Heart left ventricle (tissue), 16 donors: Measurements from ENCODE around the gene SLC52A3. TPM values are rescaled to one million over a fixed set of nuclear protein-coding genes. Genes with fewer than 3 reads are reported as not detected.
"Not testable (repeated sequence)": the region's sequence is repeated elsewhere in the genome, so short reads cannot be mapped to it uniquely, and the experiment has no call there.

Experiments
- ATAC-seq, 4 donors: fragments of 200-7000 bp; cut with Tn5 transposase; one replicate each; pipeline ENCODE4 v1.9.1; 2020 to 2022; ENCODE audit warnings: moderate library complexity in 4 of 4, mild to moderate bottlenecking in 3 of 4, moderate number of reproducible peaks in 1 of 4
- DNase-seq, 5 donors: peaks; one replicate each; pipeline ENCODE4 v3.0.0-alpha.2; 2020
- H3K27ac ChIP-seq, 12 donors: fragments of 200-600 bp; sonication (generic) in 4 of 12; one replicate each; pipeline versions ENCODE4 v1.5.0 to v1.8.0; 2016 to 2022; ENCODE audit warnings: mild to moderate bottlenecking in 2 of 12
- H3K27me3 ChIP-seq, 9 donors: fragments of 200-600 bp; sonication (generic) in 2 of 9; one replicate each; pipeline versions ENCODE4 v1.5.1 to v1.8.0; 2016 to 2022; ENCODE audit warnings: mild to moderate bottlenecking in 3 of 9
- H3K36me3 ChIP-seq, 9 donors: fragments of 200-600 bp; sonication (generic) in 2 of 9; one replicate each; pipeline versions ENCODE4 v1.5.0 to v1.8.0; 2018 to 2022; ENCODE audit warnings: mild to moderate bottlenecking in 2 of 9
- H3K4me1 ChIP-seq, 12 donors: fragments of 200-600 bp; sonication (generic) in 4 of 12; one replicate each; pipeline versions ENCODE4 v1.5.0 to v1.8.0; 2016 to 2022; ENCODE audit warnings: mild to moderate bottlenecking in 3 of 12
- H3K4me3 ChIP-seq, 12 donors: fragments of 200-600 bp; sonication (generic) in 4 of 12; one replicate each; pipeline versions ENCODE4 v1.5.0 to v1.8.0; 2017 to 2022; ENCODE audit warnings: mild to moderate bottlenecking in 9 of 12, moderate library complexity in 4 of 12
- H3K9me3 ChIP-seq, 12 donors: fragments of 200-600 bp; sonication (generic) in 4 of 12; one replicate each; pipeline versions ENCODE4 v1.5.0 to v1.8.0; 2016 to 2022; ENCODE audit warnings: mild to moderate bottlenecking in 1 of 12
- POLR2A ChIP-seq, 2 donors: fragments of 450-650 bp; IDR thresholded peaks; one replicate each; pipeline ENCODE4 v1.6.1; 2017; ENCODE audit warnings: antibody characterized with exemption in 2 of 2, mild to moderate bottlenecking in 2 of 2, moderate library complexity in 2 of 2
- WGBS, 4 donors: extraction: QIAGEN DNeasy Blood & Tissue Kit in 2 of 4; methylation state at CpG; one replicate each; pipeline versions ENCODE4 v1.1.5 to v1.1.7; 2013 to 2018; 5-methylcytosine and 5-hydroxymethylcytosine counted together
- intact Hi-C, 10 donors: fragments of 100-400 bp; cut with DNase I; formaldehyde crosslinking; loops; one replicate each; pipeline versions ENCODE4 v1.11.1 to v1.14.2; 2022
- polyA plus RNA-seq, 2 donors: library from polyadenylated mRNA; stranded (reverse); fragments of 200-250 nt; gene quantifications; one replicate each; pipeline ENCODE4 v1.2.3, GENCODE V29; 2013
- total RNA-seq, 9 donors: library from RNA; depleted of rRNA in 2 of 9; stranded (reverse); fragments of >200 nt in 2 of 9; fragmentation: NEBNext Ultra II Directional in 3 of 9; extraction: Animal tissue kit (Norgen Biotek cat#: 25700) in 3 of 9; gene quantifications; one replicate each; pipeline versions ENCODE4 v1.1.0 to v1.2.4, GENCODE V29; 2016 to 2023
- TF ChIP-seq, protein P1 (sequence below), 12 donors: fragments of 200-600 bp; sonication (generic) in 4 of 12; IDR thresholded peaks; one replicate each; pipeline versions ENCODE4 v1.5.0 to v1.8.0; 2018 to 2022; ENCODE audit warnings: antibody characterized with exemption in 12 of 12, mild to moderate bottlenecking in 5 of 12
- donor health status: ischemic (EF 13 %, LVEDD 7.1; RV severe dilation, severe dysfunction).
- donor health status: healthy with polysubstance abuse.
- donor health status: DM: no; HTN: yes; CAD: no.
- donor health status: DM: no; HTN: no; CAD: no.
- donor health status: ischemic (EF 25% LVEDD 6.9; RV normal size, moderate dysfunction).
- donor health status: ischemic (EF 25% LVEDD 5.7; RV mildly dilated, moderate dysfunction).
- donor health status: healthy.
- donor health status: DM: yes; HTN: yes; CAD: no.
- donor health status: ischemic (EF 35%, LVEDD 5.7; RV mildly dilated, moderate dysfunction).
- donor health status: nonischemic (EF 11% LVEDD 7.7; RV severe dilation, severe dysfunction).
- donor health status: DM: yes; HTN: yes; CAD: no.
- donor health status: PGD.
- donor health status: ischemic (EF 29% LVEDD 5.4; RV normal size, mild dysfunction).
- donor health status: nonischemic (EF 23%, LVEDD 6.1; RV moderate dilation, normal function).

SLC52A3 gene
- total and polyA plus RNA-seq, 11 donors, result 1.4 to 18.6 (median 2.8) TPM

DNA sequence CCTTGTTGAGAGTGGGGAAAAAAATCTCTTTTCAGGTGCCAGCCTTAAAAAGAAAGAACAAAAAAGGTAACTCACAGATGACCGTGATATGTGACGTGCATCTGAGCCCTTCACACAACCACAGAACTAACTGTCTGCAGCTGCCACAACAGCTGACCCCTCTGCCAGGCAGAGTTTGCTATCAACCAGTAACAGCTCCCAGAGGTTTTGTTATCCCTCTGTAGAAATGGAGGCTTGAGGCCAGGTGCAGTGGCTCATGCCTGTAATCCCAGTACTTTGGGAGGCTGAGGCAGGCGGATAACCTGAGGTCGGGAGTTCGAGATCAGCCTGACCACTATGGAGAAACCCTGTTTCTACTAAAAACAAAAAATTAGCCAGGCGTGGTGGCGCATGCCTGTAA, 42.8 kb downstream of the SLC52A3 start:
- peaks cover 0 to 3% (median 0%) of the 10 kb centered on the region in 12 donors for H3K9me3 ChIP-seq
- ATAC-seq, result no peak
- WGBS, 4 donors, result 92 to 95% (median 94%) methylated on average over 7 of the region's 7 CpGs
- no peak overlapping the region for H3K27ac ChIP-seq
- DNase-seq, result no peak
- intact Hi-C loops, result loop anchor here in 7 of 10 donors (5.0 to 10.0 kb wide), 5 partner anchors 53 to 163 kb away; partner anchors contain the start of gene SRXN1 (in 5 of the 7)
- H3K36me3 ChIP-seq, result no peaks in the 10 kb centered on the region
- peaks cover 0 to 51% (median 9%) of the 10 kb centered on the region in 9 donors for H3K27me3 ChIP-seq
- no peak overlapping the region for H3K4me3 ChIP-seq
- TF ChIP-seq, protein P1, sequence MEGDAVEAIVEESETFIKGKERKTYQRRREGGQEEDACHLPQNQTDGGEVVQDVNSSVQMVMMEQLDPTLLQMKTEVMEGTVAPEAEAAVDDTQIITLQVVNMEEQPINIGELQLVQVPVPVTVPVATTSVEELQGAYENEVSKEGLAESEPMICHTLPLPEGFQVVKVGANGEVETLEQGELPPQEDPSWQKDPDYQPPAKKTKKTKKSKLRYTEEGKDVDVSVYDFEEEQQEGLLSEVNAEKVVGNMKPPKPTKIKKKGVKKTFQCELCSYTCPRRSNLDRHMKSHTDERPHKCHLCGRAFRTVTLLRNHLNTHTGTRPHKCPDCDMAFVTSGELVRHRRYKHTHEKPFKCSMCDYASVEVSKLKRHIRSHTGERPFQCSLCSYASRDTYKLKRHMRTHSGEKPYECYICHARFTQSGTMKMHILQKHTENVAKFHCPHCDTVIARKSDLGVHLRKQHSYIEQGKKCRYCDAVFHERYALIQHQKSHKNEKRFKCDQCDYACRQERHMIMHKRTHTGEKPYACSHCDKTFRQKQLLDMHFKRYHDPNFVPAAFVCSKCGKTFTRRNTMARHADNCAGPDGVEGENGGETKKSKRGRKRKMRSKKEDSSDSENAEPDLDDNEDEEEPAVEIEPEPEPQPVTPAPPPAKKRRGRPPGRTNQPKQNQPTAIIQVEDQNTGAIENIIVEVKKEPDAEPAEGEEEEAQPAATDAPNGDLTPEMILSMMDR (IDR thresholded peaks at IDR 0.05), result no peak
- TF ChIP-seq POLR2A (IDR thresholded peaks at IDR 0.05), result no peak
- H3K4me1 ChIP-seq, result peaks cover 0 to 13% (median 3%) of the 10 kb centered on the region in 12 donors

DNA sequence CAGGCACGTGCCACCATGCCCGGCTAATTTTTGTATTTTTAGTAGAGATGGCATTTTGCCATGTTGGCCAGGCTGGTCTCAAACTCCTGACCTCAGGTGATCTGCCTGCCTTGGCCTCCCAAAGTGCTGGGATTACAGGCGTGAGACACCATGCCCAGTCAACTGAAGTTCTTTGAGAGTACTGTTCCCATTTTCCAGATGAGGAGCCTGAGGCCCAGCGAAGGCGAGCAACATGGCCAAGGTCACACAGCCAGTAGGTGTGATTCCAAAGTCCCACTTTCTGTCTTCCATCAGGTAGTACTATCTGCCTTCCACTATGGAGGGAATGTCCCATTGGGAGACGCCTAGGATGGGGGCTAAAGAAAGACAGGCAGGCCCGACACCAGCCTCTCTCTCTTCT, 43.5 kb downstream of the SLC52A3 start:
- H3K27ac ChIP-seq, DNase-seq, H3K36me3 ChIP-seq, H3K9me3 ChIP-seq, H3K4me3 ChIP-seq, ATAC-seq: not testable (repeated sequence)
- H3K4me1 ChIP-seq, result peaks cover 0 to 13% (median 3%) of the 10 kb centered on the region in 12 donors
- 77 to 89% (median 85%) methylated on average over 7 of the region's 7 CpGs for whole genome bisulfite sequencing, 4 donors
- intact Hi-C loops, result loop anchor here in 7 of 10 donors (5.0 to 10.0 kb wide), 5 partner anchors 52 to 162 kb away; partner anchors contain the start of gene SRXN1 (in 5 of the 7)
- H3K27me3 ChIP-seq, result peaks cover 0 to 47% (median 9%) of the 10 kb centered on the region in 9 donors

DNA sequence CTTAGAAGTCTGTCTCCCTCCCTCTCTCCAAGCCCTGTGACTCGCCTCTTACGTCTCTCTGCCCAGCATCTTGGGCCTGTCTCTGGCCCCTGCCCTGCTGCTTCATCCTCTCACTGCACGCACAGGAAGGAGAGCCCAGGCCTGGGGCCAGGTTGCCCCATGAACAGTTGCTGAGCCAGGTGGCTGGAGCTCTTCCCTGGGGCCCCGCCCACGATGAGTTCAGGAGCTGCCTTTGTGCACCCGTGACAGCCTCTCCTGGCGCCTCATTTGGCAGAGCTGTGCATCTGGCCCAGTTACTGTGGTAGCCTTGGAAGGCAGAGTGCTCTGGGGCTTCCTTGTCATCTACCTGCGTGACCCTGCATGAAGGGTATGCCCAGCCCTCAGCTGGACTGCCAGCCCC, 44.5 kb downstream of the SLC52A3 start:
- intact Hi-C loops, result loop anchor here in 1 of 10 donors (10.0 kb wide), 1 partner anchor 69 kb away; the partner anchor contains the start of gene SRXN1
- peaks cover 0 to 38% (median 8%) of the 10 kb centered on the region in 9 donors for H3K27me3 ChIP-seq
- DNase-seq, result peak in 2 of 5 donors; percentile 30 to 67

DNA sequence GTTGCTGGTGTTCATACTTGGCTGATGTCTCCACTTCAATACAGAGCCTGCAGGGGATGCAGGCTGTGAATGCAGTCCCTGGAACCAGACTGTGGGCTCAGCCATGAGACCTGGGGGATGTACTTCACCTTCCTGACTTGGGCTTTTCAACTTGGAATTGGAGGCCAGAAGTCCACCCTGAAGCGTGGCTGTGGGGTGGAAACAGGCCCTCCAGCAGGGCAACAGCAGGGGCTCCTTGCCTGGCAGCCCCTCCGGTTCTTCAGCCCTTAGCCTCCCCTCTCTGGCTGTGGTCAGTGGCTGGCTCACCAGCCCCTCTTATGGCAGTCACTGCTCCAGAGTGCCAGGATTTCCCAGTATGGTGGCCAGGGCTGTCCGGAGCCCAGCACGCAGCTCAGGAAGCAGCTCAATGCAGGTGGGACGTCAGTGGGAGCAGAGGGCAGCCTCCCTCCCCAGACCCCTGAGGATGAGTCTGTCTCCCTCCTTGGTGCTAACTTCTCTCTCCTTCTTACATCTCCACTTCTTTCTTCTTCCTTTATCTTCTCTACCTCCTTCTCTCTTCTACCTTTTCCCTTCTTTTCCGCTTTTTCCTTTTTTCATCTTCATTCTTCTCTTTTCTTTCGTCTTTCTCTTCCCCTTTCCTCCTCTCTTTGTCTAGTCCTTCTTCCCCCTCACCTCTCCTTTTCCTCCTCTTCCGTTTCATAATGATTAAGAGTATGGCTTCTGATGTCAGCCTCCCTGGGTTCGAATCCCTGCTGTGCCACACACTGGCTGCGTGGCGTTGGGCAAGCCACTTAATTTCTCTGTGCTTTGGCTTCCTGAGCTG, 45.3 kb downstream of the SLC52A3 start:
- 82 to 86% (median 84%) methylated on average over 11 of the region's 11 CpGs for WGBS, 4 donors
- Histone ChIP-seq H3K27ac (no peak overlapping the region), H3K9me3 (peaks cover 0 to 3% (median 0%) of the 10 kb centered on the region in 12 donors), H3K27me3 (peaks cover 0 to 31% (median 5%) of the 10 kb centered on the region in 9 donors), H3K36me3 (no peaks in the 10 kb centered on the region), H3K4me3 (no peak overlapping the region), H3K4me1 (peaks cover 0 to 4% (median 0%) of the 10 kb centered on the region in 12 donors)
- intact Hi-C loops, result loop anchor here in 1 of 10 donors (10.0 kb wide), 1 partner anchor 68 kb away; the partner anchor contains the start of gene SRXN1
- DNase-seq (no peak), ATAC-seq (no peak)
- TF ChIP-seq, protein P1 (IDR thresholded peaks at IDR 0.05), result no peak
- no peak for TF ChIP-seq POLR2A (IDR thresholded peaks at IDR 0.05)

More for the DNA sequence above, 44.5 kb downstream of the SLC52A3 start:
- Histone ChIP-seq H3K9me3 (peaks cover 0 to 3% (median 0%) of the 10 kb centered on the region in 12 donors), H3K27ac (no peak overlapping the region), H3K4me1 (peaks cover 0 to 11% (median 3%) of the 10 kb centered on the region in 12 donors), H3K4me3 (no peak overlapping the region), H3K36me3 (no peaks in the 10 kb centered on the region)
- WGBS, 4 donors, result 53 to 62% (median 57%) methylated on average over 6 to 8 of the region's 8 CpGs
- TF ChIP-seq, protein P1 (IDR thresholded peaks at IDR 0.05), result no peak
- TF ChIP-seq POLR2A (IDR thresholded peaks at IDR 0.05), result no peak
- ATAC-seq, result peak in 2 of 4 donors; percentile 48 to 64
